Superior temporal gyrus (tissue), 1 donor: ENCODE results near the gene ABCG1.

Experiments used
- DNase-seq: peaks from one replicate; pipeline ENCODE4 v3.0.0-alpha.2; 2016; ENCODE audit errors: extremely low spot score

The ABCG1 gene

DNA sequence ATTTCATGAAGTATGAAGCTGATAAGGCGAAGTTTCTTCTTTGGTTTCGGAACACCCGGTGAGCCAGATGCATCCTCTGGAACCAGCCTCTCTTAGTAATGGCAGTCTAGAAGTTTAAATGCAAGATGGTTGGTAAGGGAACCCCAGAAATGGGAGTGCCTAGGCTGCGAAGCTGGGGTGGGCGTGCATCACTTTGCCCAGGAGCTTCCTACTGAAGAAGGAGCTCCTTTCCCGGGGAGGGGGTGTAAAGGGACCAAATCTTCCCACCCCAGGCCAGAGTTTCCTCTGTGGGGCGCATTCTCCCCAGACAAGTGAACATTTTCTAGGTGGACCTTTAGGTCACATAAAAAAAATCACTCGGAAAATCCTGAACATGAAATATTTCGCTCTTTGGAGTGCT, 127.5 kb downstream of the ABCG1 start:
- no peak for DNase-seq
